HG02981 (cell line): Measurements from ENCODE around the gene MELTF.
A peak's percentile ranks its signal among the peaks of the same experiment; 100 is the strongest.

Experiments
- ATAC-seq: cut with Tn5 transposase; IDR thresholded peaks from one replicate; pipeline ENCODE4 v1.9.1; 2021; ENCODE audit warnings: mild to moderate bottlenecking, moderate library complexity; ENCODE audit not compliant: unreplicated experiment

Gene MELTF

DNA sequence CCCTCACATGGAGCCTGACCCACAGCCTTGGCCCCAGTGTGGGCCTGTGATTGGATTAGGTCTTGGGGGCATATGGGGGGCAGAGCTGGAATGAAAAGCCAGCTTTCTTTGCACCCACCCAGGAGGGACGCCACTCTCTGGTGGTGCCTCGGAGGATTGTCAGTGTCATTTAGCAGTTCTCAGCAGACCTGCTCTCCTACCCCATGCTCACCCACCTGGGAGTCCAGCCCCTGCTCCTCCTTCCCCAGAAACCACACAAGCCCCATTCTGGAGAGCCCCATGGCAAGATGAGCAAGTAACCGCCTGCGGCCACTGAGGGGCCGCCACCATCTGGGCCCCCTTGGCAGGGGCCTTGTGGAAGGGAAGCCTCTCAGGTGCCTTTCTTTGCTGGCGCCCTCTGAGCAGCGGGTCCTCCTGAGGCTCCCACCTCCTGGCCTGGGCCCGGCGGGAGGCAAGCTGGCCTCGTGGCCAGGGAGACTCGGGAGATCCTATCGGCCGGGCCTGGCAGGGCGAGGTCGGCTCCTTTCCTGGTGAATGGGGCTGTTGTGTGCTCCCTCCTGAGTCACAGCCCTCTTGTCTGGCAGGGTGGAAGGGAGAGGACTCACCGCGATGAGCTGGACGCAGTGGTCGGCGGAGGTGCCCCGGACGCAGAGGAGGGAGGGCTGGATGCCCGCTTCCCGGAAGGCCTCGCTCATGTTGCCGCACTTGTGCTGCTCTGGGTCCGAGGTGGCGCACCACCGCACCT, 2.3 kb downstream of the MELTF start:
- ATAC-seq = no peak

DNA sequence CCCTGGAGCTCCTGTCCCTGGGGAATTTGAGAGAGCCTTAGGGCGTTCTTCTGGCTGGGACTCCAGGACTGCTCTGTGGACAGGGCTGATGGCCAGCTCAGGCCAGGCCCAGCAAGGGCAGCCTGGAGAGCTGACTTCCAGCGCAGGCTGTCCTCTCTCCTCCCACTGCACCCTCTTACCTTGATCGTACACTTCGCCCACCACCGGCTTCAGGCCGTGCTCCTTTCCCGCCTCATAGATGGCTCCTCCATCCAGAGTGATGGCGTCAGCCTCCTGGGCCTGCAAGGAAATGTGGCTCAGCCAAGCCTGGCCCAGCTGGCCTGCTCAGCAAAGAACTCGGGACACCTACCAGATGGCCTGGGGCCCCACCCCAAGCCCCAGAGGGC, 3.1 kb downstream of the MELTF start:
- no peak for ATAC-seq

DNA sequence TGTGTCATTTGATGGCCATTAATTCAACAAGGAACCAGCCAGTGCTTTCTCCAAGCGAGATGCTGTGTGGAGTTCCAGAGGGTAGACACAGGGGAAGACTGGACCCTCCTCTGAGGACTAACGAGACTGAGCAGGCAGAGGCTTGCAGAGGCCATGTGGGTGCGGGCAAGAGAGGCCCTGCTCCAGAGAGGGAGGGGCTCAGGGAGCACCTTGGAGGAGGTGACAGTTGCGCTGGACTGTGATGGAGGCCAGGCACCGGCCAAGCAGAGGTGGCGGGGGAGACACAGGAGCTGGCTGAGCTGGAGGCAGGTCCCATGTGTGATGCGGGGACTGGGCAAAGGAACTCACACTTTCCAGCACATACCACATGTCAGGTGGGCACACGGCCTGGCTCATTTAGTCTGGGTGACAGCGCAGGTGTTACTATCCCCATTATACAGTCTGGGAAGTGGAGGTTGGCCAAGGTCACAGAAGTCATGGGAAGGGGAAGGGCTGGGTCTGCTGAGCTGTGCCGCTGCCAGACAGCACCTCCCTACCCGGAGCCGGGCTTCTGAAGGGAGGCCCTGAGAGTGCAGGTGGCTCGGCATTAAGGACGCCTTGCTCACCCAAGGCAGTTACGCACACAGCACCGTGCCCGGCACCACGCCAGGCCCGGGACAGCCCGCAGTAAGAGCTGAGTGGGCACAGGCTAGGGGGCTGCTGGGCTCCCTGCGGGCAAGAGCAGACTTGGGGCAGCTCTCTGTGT, 3.7 kb downstream of the MELTF start:
- no peak for ATAC-seq

DNA sequence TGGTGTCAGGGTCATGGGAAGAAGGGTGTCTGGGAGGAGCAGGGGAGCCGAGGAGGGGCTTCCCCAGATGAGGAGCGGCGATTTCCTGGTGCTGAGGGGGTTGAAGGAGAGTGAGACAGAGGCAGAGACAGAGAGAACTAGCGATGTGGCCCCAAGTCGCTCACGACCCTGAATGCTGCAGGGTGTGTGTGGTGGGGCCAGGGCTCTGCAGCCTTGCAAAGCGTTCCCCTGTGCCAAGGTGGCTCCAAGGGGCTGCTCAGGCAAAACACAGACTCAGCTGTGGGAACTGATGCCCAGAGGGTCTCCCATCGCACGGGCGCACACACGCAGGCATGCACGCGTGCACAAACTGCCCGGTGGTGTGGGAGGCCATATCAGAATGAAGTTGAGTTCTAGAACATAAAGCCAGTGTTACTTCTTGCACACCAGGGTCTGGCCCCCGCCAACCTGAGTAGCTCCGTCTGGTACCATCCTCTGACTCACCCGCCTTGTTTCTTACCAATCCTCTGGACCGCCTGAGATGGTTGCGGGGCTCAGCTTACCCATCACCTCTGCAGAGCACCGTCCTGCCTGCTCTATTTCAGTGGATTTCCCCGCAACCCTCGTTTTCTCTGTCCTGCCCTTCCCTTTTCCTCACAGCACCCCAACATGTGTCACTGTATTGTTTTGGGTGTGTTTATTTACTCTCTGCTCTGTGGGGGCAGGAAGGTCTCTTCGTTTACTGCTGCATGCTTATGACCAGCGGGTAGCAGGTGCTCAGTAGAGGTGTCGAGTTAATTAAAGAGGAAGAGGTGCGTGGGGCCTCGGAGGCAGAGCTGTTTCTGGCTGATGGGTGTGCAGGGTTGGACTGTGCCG, 4.5 kb downstream of the MELTF start:
- ATAC-seq = no peak

DNA sequence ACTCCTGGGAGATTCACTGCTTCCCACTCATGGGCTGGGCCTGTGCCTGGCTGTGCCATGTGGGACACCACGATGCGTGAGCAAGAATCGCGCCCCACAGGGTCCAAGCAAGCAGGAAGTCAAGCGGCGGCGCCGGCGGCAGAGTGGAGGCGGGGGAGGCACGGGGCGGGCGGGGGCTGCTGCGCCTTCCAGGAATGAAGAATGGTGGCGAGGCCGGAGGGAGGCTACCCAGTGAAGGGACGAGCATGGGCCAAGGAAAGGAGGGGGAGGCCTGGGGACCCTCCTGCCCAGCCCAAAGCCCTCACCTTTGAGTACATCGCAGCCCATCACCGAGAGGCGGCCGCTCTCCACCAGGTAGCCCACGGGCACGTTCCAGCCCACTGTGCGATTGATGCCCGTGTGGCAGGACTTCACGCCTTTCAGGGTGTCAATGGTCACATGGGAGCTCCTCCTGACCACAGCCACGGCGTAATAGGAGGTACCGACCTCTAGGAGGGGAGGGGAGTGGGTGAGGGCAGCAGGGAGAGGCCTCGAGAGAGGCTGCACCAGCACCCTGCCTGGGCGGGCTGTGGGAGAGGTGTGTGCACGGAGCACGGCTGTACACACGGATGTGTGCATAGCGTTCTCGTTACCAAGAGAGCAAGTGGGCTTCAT, 5.5 kb downstream of the MELTF start:
- ATAC-seq = no peak

DNA sequence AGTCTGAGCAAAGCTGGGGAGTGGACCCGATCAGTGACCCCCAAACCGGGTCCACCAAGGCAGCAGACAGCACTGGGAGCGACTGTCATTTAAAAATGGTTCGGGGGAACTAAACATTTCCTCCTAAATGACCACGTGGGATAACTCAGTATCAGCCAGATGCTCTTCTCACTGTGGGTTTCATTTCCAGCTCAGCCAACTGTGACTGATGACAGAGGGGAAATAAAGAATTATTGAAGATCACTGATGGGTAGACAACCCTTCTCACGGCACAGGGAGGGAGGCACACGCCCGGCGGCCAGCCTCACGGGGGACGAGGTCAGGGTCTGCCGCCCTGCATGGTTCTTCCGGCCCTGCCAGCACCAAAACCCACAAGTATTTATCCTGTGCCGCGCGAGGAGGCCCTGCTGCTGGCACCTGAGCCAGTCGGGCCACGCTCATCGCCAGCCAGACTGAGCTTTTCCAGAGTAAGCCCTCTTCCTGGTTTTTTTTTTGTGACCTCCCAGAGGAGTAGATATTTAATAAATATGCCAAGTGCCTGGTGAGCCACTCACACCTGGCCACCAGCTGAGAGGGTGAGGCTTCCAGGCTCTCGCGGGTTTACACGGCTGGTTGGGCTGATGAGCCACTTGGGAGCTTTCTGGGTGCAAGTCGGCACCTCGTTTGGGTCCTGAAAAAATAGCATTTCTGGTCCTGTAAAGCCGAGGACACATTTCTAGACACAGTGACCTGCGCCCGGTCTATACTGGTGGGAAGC, 6.2 kb downstream of the MELTF start:
- ATAC-seq = peak; percentile 61

DNA sequence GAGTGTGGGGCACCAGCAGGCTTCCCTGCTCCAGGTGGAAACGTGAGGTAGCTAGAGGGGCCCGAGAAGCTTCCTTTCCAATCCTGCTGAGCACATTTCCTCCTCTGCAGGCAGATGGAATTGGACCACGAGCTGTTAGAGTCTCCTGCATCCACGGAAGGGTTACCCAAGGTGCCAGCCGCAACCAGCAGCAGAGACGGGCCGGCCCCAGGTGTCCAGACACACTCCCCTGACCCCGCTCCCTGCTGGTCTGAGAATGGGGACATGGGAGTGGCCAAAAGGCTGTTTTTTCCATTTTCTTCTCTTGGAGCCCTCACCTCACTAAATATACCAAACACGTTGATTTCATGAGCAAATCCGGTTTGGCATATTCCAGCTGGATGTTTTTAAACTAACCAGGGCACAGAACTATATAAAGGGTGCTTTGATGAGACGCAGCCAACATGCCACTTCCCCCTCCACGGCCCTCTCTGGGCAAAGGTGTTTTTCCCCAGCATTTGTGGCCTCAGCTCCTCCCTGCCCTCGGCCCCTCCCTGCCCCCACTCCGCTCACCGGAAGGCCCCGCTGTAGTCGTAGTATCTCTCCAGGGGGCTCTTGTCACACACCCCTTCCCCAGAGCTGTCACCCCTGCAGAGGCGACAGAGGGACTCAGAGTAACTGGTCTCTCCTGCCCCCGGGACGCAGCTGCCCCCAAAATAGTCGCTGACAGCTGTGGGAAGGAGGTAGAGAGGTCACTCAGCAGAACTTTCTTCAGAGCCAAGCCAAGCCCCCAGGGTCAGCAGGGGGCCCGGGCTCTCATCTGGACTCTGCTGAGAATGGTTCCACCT, 7.0 kb downstream of the MELTF start:
- no peak for ATAC-seq

DNA sequence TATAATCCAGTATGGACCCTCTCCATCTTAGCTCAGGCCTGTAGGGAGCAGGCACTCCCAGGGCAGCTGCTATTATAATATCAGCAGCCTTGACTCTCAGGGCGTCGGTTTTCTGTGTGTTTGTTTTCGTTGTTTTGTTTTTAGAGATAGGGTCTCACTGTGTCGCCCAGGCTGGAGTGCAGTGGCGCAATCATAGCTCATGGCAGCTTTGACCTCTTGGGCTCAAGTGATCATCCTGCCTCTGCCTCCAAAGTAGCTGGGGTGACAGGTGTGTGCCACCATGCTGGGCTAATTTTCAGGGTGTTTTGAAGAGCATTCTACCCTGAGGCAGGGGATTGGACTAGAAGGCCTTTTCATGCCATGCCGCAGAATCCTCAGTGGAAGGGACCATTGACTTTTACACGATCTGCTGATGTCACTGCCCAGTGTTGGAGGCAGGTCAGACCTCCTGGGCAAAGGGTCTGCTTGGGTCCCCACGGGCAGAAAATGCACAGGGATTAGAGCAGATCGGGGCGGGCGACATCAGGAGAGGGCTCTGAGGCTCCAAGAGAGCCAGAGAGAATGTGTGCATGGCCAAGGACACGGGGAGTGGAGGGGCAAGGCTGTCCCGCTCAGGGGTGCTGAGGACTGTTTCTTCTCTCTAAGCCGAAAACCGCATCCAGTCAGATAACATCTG, 7.8 kb downstream of the MELTF start:
- ATAC-seq = no peak

DNA sequence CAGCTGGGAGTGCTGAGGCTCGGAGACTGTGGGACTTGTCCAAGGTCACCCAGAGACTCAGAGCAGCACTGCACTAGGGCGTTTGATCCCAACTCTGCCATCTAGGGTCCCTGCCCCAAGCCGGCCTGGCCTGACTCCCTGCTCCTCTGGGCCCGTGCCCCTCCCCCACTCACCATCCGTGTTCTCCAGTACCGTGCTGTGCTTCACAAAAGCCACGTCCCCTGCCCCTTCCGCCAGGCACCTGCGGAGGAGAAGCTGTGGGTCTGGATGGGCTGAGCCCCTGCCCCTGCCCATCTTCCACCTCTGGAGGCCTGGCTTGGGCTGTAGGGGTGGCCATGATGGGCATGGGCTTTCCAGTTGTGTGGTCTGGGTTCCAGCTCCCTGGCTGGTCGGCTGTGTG, 8.4 kb downstream of the MELTF start:
- ATAC-seq = no peak

DNA sequence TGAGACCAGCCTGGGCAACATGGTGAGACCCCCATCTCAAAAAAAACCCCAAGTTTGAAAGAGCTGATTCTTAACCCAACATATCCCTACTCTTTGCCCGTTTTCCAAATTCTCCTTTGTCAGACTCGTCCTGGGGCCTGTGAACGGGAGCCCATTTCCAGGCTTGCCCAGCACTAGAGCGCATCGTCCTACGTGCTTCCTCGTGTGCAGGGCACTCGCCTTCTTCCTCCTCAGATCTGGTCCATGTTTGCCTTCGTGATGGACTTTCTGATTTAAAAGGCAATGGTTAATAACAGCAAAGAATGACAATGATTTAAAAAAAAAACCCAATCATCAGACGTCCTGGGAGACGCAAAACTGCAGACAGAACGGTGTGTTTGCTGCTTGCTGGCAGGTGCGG, 10.1 kb downstream of the MELTF start:
- ATAC-seq = no peak

DNA sequence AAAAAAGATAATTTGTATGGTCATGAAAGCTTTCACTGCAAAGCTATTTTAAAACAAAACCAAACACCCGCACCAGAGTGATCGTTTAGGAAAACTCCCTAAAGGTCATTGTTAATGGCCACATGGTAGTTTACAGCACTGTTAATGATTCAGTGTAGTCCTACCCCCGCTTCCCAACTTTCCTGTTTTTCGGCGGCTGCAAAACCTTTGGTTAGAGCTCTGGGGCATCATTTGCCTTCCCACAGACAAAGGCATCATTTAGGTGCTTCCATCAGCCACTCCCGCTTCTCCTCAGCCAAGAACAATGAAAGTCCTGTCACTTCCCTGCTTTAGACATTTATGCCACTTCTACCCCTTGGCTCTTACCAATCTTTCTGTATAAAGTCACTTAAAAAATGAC, 10.6 kb downstream of the MELTF start:
- ATAC-seq = no peak

DNA sequence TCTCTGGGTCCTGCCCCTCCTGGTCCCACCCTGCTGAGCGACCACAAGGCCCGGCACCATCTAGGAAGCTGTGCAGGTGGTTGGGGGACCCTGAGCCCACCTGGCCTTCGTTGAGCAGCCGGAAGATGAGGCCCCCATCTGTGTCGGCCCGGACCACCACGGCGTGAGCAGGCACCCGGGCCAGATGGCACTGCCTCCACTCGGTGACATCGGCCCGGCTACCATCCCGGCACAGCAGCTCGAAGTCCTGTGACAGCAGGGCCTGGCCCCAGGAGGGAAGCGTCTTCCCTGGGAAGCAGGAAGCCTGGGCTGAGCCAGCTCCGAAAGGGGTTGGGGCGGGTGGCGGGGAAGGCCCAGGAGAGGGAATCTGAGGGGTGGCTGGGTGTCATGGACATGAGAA, 12.6 kb downstream of the MELTF start:
- ATAC-seq = no peak

DNA sequence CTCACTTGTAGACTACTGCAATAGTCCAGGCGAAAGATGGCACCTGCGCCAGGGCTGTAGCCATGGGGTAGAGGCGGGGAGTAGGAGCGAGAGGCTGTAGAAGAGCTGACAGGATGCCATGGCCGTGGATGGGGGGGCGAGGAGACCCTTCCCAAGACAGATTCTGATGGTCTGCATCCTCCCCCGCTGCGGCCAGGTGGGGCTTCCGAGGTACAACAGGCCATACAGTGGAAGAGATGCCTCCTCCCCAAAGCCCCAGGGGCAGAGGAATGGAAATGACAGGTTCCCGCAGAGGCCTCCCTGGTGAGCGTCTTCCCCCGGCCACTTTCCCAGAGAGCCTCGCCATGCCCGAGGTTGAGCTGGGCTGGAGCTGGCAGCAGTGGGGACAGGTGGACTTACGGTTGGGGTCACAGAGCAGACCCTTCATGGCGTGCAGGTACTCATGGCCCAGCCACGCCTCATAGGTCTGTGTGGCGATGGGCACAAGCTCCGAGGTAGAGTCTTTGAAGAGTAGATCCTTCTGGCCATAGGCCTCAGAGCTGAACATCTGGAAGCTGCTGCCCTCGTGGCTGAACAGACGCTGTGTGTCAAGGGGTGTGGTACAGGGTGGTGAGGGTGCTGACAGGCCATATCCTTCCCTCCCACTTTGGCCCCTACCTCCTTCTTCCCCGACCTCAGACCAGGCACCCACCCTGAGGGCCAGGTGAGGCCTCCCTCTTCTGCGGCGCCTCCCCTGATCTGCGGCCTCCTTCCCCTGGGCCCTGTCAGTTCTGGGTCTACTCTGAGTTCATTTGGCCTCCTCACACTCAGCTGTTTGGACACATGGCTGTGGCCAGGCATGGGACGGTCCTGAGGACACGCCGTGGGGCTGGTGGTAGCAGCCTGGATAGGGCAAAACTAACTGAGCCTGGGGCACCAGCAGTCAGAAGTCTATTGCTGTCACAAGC, 13.6 kb downstream of the MELTF start:
- ATAC-seq = no peak

DNA sequence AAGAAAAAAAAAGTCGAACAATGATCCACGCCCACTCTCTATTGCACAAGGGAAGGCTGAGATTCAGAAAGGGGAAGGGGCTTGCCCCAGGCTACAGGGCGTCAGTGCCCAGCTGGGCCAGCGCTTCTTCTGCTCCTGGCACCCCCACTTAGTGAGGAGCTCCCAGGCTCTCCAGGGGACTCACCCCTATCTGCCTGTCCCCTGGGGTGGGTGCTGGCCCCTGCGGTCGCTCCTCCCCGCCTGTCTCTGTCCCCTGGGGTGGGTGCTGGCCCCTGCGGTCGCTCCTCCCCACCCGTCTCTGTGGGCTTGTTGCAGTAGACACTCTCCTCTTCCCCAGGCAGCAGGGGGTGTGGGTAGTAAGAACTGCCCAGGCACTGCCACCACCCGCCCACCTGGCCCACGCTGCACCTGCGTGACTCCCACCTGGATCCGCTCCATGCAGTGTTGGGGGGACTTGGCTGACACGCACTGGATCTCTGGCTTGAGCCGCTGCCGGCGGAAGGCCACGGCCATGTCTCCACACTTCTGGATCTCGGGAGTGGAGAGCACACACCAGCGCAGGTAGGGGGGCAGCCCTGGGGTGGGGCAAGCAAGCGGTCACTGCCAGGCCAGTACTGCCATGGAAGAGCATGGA, 14.6 kb downstream of the MELTF start:
- ATAC-seq = no peak

DNA sequence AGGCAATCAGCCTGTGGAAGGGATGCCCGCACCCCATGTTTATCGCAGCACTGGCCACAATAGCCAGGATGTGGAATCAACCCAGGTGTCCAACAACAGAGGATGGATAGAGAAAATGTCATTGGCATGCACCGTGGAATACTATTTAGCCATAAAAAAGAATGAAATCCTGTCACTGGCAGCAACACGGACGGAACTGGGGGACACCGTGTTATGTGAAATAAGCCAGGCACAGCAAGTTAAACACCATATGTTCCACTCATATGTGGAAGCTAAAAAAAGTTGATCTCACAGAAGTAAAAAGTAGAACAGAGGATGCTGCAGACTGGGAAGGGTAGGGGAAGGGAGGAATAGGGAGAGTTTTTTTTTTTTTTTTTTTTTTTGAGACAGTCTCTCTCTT, 15.6 kb downstream of the MELTF start:
- no peak for ATAC-seq

DNA sequence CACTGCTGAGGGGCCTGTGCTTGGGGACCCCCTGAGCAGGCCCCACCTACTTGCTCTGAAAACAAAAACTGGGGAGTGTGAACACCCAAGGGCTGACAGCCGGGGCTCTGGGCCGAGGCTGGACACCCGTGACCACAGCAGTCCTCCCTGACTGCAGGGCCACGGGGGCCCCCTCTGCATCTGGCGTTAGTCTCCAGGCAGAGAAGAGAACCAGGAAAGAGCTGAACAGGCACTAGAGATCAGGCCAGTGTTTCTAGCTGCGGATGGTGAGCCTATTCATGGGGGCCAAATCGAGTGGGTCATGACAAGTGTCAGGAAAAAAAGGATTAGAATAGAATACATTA, 17.1 kb downstream of the MELTF start:
- ATAC-seq = no peak

DNA sequence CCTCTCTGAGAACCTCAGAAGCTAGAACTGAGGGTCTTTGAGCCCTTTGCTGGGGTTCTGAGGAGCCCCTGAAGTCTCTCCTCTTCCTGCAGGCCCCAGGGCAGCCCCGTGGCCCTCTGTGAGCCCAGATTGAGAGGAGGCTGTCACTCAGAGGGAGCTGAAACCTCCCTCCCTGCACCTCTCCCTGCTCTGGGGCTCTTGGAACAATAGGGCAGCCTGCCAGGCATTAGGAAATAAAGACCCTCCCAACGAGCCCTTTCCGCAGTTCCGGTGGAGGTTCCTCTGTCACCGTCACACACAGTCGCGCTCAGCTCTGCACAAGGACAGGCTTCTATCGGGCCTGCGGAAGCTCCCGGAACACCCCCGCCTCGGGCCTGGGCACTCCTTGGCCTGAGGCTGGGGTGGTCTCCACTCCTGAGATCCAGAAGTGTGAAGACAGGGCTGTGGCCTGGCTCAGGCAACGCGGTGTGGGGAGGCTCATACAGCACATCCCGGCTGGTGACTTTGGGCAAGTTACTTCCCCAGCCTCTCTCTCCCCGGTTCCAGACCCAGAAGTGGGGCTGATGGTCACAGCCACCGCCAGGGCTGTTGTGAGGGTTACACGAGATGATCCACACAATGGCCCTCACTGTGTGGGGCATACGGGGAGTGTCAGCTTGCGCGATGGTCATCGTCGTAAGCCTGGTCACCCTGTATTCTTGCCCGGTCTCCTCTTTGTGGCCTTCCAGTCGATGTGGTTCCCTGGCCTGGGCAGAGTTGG, 17.7 kb downstream of the MELTF start:
- no peak for ATAC-seq
